Activated T-cell treated with anti-CD3 and anti-CD28 coated beads for 4 hours (primary cell): ENCODE results near the gene LSM2.
"Not testable (repeated sequence)": the region's sequence is repeated elsewhere in the genome, so short reads cannot be mapped to it uniquely, and the experiment has no call there.

Source experiments
- DNase-seq: peaks from one replicate; pipeline ENCODE4 v3.0.0-alpha.2; 2020

Gene LSM2

DNA sequence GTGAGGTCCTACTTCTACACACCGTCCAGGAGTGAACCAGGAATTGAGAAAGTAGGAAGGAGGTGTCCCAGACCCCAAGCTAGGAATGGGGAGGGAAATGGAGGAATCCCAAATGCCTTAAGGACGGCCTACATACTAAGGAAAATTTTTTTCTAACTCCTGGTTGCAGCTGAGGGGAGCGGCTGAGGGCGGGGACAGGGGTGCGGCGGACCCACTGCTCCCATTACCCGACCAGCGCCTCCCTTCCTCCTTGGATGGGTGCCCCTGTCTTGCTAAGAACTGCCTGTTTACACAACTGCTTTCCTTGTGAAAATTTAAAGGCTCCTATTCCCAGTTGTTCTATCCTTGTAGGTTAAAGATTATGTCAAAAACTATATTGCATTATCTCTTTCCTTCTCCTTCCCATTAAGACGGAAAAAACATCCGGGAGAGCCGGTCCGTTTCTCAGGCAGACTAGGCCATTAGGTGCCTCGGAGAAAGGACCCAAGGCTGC, 20.1 kb upstream of the LSM2 start:
- DNase-seq = no peak

DNA sequence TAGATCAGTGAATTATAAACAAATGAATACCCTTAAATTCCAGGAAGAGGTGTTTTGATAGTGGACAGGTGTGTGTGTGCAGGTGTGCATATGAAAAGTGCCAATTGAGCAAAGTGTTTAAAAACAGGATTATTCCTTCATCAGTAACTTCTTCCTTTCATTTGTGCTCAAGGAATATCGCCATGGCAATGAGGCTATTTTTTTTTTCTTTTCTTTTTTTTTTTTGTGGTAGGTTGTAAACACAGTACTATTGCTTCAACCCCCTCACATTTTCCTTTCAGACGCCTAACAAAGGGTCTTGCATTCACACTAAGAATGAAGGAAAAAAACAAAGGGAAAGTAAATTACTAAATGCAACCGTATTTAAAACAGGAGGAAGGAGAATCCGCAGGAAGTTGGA, 18.8 kb upstream of the LSM2 start:
- DNase-seq = no peak

DNA sequence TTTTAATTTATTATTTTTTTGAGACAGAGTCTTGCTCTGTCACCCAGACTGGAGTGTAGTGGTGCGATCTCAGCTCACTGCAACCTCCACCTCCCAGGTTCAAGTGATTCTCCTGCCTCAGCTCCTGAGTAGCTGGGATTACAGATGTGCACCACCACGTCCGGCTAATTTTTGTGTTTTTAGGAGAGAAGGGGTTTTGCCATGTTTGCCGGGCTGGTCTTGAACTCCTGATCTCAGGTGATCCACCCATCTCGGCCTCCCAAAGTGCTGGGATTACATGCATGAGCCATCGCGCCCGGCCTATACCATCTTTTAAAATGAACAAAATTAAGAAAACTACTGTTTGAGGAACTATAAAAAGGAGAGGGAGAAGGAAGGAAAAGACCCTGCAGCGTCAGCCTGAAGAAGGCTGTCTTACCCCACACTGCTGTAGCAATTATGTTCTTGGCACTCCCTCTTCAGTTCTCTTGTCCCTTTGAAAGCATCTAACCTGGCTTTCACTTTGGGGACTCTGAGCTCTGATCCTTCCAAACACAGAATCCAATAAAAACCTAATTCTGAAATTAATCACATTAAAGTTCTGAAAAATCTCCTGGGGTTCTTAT, 16.9 kb upstream of the LSM2 start:
- DNase-seq = not testable (repeated sequence)

DNA sequence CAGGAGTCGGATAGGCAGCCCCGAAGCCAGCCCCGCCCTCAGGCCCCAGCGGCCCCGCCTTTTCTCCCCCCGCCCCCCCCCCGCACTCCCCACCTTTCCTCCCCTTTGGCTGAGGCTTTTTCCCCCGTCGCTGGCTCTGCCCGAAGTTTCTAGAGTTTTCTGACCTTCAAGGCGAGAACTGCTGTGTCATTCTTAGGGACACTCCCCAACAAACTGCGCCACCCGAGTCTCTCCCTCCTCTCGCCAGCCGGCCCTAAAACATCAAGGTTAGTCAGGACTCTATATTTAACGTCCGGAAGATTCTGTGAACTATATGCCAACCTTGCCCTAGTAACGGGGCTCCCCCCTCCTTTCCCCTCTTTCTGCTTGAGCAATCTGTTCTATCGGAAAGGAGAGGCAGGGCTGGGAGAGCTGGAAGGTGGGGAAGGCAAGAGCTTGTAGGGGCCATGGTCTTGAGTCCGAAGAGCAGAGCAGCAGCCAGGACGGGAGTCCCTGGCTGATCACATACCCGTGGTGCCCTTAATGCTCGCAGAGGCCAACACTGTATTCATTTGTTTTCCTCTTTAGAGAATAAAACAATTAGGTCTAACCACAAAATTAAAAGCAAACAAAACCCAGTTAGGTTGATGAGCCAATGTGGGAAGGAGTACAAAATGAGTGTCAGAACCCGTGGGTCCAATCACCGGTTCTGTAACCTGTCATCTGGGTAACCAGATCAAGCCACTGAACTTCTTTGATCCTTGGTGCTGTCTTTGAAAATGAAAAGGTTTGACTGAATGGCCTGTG, 15.5 kb upstream of the LSM2 start:
- DNase-seq = peak; percentile 43

DNA sequence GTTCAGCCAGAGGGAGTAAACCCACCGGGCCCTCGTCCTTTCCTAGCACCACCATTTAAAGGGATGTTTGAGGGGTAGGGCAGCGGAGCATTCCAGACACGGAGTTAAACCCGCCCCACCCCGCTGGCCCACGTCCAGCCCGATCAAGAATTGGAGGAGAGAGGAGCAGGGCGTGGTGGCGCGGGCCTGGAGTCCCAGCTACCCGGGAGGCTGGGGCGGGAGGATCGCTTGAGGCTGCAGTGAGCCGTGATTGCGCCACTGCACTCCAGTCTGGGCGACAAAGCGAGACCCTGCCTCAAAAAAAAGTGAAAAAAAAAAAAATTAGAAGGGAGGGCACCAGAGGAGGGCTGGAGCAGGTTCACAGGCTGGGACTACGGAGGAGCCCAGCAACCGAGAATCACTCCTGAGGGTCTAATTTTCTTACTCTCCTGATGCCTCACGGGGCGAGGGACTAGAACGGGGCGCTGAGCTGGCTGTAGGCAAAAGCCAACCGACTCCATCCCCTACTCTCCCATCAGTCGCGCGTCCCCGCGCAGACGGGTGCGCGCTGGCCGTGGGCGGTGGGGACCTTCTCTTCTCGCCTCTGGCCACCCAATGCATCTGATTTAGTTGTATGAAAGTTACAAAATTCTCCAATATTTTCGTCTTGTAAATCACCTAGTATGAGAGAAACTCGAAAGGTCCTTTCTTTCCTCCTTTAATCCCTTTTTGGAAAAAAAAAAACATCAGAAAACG, 14.7 kb upstream of the LSM2 start:
- DNase-seq = peak; percentile 57

DNA sequence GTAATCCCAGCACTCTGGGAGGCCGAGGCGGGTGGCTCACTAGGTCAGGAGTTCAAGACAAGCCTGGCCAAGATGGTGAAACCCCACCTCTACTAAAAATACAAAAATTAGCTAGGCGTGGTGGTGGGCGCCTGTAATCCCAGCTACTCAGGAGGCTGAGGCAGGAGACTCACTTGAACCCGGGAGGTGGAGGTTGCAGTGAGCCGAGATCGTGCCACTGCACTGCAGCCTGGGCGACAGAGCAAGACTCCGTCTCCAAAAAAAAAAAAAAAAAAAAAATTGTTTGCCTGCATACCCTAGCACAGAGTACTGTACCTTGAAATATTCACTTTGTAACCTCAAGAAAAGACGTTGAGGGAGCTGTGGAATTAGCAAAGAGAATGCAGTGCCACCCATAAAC, 13.6 kb upstream of the LSM2 start:
- DNase-seq = not testable (repeated sequence)

DNA sequence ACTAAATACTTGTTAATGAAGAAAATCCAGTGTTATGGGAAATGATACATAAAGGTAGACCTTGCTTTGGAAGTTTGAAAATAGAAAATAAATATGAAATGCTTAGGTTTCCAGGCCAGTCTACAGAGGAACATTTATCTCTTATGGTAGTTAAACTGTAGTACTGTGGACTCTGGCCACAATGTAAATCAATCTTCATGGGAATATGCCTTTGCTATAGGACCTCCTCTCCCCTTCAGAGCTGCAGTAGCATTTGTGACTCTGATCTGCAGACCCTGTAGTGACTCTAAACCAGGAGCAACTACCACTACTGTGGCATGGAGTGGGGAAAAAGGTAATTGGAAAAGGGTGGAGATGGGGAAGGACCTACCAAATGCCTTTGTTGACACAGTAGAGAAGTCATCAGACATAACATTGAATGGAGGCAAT, 13.1 kb upstream of the LSM2 start:
- no peak for DNase-seq

DNA sequence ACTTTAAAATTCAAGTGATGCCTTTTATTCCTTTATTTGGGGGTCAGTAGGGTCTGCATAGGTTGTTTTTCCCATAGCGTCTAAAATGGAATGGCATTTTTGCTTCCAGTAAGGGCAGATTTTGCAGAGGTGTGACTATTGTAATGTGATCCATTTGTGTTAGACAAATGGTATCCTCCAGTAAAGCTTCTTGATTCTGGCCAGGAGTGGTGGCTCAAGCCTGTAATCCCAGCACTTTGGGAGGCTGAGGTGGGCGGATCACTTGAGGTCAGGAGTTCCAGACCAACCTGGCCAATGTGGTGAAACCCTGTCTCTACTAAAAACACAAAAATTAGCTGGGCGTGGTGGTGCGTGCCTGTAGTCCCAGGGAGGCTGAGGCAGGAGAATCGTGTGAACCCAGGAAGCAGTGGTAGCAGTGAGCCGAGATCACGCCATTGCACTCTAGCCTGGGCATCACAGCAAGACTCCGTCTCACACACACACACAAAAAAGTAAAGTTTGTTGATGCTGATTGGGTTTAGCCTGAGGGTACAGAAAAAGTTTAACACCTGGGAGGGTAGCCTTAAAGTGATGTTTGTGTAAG, 11.3 kb upstream of the LSM2 start:
- DNase-seq = not testable (repeated sequence)

DNA sequence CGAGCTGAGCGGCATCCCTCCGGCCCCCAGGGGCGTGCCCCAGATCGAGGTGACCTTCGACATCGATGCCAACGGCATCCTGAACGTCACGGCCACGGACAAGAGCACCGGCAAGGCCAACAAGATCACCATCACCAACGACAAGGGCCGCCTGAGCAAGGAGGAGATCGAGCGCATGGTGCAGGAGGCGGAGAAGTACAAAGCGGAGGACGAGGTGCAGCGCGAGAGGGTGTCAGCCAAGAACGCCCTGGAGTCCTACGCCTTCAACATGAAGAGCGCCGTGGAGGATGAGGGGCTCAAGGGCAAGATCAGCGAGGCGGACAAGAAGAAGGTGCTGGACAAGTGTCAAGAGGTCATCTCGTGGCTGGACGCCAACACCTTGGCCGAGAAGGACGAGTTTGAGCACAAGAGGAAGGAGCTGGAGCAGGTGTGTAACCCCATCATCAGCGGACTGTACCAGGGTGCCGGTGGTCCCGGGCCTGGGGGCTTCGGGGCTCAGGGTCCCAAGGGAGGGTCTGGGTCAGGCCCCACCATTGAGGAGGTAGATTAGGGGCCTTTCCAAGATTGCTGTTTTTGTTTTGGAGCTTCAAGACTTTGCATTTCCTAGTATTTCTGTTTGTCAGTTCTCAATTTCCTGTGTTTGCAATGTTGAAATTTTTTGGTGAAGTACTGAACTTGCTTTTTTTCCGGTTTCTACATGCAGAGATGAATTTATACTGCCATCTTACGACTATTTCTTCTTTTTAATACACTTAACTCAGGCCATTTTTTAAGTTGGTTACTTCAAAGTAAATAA, 10.6 kb upstream of the LSM2 start:
- DNase-seq = not testable (repeated sequence)

DNA sequence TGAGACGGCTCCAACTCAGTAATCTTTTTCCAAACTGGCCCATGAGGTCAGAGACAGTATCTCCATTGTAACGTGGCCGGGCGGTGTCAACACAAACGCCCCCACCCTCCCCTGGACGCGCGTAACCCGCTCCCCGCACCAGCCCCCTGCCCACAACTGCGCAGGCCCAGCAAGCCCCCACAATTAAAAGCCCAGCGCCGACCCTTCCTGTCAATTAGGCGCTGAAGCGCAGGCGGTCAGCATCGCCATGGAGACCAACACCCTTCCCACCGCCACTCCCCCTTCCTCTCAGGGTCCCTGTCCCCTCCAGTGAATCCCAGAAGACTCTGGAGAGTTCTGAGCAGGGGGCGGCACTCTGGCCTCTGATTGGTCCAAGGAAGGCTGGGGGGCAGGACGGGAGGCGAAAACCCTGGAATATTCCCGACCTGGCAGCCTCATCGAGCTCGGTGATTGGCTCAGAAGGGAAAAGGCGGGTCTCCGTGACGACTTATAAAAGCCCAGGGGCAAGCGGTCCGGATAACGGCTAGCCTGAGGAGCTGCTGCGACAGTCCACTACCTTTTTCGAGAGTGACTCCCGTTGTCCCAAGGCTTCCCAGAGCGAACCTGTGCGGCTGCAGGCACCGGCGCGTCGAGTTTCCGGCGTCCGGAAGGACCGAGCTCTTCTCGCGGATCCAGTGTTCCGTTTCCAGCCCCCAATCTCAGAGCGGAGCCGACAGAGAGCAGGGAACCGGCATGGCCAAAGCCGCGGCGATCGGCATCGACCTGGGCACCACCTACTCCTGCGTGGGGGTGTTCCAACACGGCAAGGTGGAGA, 8.5 kb upstream of the LSM2 start, which contains the start of the genes HSPA1A and HSPA1L:
HSPA1A (plus strand) TSS at position 519 of the 814 bp plus-strand sequence; CDS start at position 733, 214 bp downstream.
HSPA1L (minus strand) TSS at position 259 of the 814 bp plus-strand sequence. CDS start 3,311 bp downstream, outside the sequence.
- DNase-seq = peak; percentile 45

DNA sequence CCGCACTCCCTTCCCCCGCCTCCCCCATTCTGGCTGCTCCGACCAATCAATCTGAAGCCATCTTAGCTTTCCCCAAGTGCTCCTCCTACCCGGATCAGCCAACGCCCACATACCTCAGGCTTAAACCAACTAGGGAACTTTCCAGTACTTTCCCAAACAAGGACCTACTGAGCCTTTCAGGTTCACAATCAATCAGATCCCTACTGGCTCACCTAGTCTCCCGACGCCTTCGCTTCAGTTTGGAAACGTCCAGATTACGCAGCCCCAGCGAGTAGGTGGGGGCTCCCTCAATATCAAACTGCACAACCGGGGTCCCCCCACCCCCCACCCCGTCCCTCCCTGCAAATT, 7.9 kb upstream of the LSM2 start:
- DNase-seq = peak; percentile 57

DNA sequence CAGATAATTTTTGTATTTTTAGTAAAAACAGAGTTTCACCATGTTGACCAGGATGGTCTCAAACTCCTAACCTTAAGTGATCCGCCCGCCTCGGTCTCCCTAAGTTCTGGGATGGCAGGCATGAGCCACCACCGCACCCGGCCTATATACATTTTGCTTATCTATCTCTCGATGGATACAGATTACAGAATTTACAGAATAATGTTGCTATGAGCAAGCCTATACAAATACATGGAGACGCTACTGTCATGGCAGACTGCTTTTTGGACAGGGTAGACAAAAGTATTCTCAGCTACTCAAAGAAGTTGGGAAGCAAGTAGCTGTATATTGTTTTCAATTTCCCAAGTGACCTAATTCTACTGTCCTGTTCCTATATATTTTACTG, 6.7 kb upstream of the LSM2 start:
- DNase-seq = no peak

DNA sequence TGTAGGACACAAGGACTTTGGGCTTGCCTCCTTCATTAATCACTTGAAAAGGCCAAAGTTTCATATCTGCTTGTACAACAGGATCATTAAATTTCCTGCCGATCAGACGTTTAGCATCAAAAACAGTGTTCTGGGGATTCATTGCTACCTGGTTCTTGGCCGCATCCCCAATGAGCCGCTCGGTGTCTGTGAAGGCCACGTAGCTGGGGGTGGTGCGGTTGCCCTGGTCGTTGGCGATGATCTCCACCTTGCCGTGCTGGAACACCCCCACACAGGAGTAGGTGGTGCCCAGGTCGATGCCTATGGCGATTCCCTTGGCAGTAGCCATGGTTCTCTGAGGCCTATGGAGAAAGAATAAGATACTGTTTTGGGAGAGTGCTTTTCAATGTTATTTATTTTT, 4.9 kb upstream of the LSM2 start:
- no peak for DNase-seq

DNA sequence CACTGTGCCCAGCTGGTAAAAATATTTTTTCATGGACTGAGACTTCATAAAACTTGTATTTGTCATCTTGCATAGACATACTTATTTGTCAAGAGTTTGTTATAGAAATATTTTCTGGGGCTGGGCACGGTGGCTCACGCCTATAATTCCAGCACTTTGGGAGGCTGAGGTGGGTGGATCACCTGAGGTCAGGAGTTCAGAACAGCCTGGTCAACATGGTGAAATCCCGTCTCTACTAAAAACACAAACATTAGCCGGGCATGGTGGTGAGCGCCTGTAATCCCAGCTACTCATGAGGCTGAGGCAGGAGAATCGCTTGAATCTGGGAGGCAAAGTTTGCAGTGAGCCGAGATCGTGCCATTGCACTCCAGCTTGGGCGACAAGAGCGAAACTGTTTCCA, 1.8 kb upstream of the LSM2 start:
- not testable (repeated sequence) for DNase-seq

DNA sequence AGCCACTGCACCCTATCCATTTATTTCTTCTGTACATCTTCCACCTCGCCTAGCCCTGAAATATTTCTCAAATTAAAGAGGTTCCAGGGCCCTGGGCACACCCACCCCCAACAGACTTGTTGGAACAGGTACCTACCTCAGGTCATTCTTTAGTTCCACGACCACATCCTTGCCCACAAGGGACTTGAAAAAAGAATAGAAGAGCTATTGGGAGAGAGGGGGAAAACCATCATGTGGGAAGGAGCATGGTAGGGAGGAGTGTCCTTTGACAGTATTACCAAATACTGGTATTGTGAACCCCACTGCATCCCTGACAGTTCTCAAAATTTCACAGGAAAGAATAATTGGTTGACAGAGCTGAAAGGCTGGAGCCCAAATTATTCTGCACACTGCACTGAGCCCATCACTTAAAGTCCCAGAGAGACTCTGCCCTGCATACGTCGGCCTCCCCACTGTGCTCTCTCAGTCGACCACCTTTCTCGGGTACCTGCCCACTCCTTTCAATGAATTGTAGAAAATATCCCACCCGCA, 762 bp downstream of the LSM2 start:
- no peak for DNase-seq

DNA sequence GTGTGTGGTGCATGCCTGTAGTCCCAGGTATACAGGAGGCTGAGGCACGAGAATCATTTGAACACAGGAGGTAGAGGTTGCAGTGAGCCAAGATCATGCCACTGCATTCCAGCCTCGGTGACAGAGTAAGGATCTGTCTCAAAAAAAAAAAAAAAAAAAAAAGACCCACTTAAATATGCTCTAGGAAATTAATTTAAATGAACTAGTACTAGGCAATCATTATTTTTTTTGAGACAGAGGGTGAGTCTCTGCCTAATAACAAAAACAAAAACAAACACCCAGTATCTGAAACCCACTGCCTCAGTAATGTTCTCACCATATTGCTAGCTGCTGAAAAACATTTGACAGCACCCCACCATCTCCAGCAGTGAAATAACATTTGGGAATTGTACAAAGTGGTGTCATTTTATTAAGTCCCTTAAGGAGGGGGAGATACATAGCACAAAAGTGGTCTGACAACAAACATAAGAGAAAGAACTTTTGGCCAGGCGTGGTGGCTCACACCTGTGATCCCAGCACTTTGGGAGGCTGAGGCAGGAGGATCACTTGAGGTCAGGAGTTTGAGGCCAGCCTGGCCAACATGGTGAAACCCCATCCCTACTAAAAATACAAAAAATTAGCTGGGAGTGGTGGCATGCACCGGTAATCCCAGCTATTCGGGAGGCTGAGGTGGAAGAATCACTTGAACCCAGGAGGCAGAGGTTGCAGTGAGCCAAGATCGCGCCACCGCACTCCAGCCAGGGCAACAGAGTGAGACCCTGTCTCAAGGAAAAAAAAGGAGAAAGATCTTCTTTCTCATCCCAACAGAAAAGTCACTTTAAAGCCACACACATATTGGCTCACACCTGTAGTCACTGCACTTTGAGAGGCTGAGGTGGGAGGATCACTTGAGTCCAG, 5.5 kb downstream of the LSM2 start:
- DNase-seq = not testable (repeated sequence)

DNA sequence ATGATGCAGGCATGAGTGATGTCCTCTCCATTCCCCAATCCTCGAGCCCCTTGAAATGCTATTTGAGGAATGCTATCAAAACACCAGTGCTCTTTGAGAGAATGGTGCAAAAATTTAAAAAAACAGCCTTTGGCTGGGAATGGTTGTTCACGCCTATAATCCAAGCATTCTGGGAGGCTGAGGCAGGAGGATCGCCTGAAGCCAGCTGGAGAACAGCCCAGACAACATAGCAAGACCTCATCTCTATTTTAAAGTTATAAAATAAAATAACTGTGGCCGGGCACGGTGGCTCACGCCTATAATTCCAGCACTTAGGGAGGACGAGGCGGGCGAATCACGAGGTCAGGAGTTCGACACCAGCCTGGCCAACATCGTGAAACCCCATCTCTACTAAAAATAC, 7.0 kb downstream of the LSM2 start:
- no peak for DNase-seq

DNA sequence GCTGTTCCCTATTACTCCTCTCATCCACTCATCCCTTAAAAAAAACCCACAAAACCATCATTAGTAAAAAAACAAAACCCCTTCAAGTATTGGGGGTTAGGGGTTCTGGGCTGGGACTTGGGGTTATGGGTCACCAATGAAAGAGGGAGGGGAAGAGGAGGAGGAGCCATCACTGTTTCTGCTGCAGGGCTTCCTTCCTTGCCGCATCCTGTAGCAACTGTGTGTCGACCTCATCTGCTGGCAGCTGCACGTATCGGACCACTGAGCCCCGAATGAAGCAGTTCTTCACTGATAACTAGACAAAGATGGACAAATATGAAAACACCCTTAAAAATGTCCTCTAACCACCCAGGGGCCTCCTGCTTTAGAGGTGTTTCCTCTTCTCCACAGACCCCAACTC, 9.2 kb downstream of the LSM2 start:
- no peak for DNase-seq

DNA sequence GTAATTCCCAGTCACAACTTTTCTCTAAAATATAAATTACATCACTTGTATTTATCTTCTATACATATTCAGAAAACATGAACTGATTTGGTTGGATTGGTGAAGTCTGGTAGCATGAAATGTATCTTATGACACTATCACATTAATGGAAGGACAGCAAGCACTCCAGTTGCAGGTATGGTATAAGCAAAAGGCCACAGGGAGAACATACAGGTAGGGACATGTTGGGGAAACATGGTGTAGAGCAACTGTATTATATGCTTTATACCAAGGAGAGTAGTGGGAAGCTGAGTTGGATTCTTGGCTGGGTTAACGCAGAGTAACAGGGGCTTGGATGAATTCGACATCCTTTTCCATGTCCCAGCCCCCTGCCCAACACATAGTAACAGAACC, 9.8 kb downstream of the LSM2 start:
- no peak for DNase-seq
